GM21367 (cell line): ENCODE measurements around the gene HPSE2.
A peak's percentile ranks its signal among the peaks of the same experiment; 100 is the strongest.

Source experiments
- ATAC-seq: cut with Tn5 transposase; IDR thresholded peaks from one replicate; pipeline ENCODE4 v1.9.1; 2021; ENCODE audit not compliant: unreplicated experiment

Gene HPSE2

DNA sequence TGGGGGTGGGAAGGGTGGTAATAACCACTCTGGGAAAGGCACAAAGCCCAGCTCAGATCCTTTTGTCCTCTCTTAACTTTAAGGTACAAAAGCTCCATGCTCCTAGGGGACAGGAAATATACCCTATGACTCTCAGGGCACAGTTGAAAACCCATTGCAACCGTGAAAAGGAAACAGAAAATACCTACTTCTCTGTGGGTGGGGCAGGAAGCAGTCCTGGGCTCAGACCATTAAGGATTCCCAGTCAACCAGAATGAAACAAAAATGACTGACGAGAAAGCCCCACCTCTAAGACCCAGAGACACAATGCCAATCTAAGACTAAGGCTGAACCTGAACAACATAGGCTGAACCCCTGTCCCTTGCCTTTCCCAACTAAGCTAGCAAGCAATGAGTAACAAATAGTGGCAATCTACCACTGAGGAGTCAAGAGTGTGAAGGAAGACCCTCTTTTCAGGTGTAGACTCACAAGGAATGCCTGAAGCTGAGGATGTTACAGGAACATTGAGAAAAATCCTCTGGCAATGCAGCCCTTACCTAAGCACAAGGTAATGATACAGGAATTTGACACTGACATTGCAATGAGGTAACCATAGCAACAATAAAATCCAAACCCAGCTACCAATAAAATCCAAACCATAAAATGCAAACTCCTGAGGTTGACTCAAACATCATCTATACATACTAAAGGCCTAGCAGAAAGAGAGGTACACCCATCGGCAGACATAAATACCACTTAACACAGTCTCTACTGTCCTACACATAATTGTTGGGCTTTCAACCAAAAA lies 380.1 kb downstream of the HPSE2 start:
- peak; percentile 70 for ATAC-seq

- no peak for ATAC-seq
These were observed 383.0 kb downstream of the HPSE2 start for GRCh38 chr10:98852686-98853085.

- no peak for ATAC-seq
These were observed 387.3 kb downstream of the HPSE2 start for GRCh38 chr10:98848361-98848760.

GRCh38 chr10:98846787-98847186 lies 388.9 kb downstream of the HPSE2 start:
- ATAC-seq, result no peak

DNA sequence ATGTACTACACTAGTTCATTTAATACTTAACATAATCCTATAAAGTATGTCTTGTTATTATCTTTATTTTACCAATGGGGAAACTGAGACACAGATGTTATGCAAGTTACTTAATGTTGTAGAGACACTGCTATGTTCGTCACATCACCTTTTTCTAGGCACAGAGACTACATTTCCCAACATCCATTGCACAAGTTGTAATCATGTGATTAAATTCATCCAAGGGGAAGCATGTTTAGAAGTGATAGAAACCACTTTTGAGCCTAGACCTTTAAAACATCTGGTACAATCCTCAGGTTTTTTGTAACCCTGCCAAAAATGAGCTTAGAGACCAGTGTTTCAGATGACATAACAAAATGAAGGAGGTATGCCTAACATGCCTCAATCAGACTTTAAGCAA lies 402.1 kb downstream of the HPSE2 start:
- ATAC-seq, result no peak

DNA sequence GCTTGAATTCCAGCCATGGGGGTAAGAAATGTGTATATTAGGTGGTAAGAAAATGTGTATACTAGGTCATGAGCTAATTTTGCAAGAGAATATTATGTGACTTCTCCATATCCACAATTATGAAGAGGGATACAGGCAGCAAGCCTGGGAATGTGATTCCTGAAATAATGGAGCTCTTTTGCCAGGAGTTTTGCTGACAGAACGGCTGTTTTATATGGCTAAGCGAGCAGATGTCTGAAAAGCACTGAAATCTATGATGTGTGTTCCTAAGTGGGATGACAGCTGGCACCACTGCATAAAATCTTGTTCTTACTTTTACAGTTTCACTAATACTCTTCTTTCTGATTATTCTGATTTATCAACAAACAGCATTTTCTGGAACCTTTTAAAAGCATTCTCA lies 402.9 kb downstream of the HPSE2 start:
- no peak for ATAC-seq

DNA sequence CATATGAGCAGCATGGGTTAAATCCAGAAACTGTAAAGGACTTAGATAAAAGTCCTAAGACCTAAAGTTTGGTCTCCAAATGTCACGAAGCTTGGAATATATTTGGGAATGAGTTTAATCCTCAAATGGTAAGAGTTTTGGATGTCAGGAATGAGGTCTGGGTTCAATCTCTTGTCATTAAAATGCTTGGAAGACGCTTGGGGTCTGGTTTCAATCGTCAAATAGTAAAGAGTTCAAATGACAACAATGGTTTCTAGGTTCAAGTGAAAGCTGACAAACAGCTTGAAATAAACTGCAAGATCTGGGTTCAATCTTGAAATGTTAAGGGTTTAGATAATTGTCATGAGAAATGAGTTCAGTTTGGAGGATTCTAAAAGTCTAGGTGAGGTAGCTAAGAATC lies 403.5 kb downstream of the HPSE2 start:
- no peak for ATAC-seq

- no peak for ATAC-seq
These were observed 404.3 kb downstream of the HPSE2 start for GRCh38 chr10:98831391-98831790.

DNA sequence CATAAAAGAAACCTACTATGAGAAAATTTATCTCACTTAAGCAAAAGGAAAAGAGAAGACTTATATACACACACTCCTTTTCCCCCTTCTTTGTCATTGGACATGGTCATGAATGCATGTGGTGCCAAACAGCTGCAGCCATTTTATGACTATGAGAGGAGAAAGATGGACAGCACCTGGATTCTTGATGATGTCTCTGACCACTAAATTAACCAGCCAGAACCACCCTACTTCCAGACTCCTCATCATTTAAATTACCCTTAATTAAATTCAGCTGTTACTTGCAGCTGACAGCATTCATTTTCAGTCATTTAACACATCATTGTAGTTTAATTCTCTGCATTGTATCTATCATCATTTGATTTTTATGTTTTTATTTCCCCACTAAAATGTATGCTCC lies 409.9 kb downstream of the HPSE2 start:
- no peak for ATAC-seq

- no peak for ATAC-seq
These were observed 418.3 kb downstream of the HPSE2 start for GRCh38 chr10:98817396-98817795.

DNA sequence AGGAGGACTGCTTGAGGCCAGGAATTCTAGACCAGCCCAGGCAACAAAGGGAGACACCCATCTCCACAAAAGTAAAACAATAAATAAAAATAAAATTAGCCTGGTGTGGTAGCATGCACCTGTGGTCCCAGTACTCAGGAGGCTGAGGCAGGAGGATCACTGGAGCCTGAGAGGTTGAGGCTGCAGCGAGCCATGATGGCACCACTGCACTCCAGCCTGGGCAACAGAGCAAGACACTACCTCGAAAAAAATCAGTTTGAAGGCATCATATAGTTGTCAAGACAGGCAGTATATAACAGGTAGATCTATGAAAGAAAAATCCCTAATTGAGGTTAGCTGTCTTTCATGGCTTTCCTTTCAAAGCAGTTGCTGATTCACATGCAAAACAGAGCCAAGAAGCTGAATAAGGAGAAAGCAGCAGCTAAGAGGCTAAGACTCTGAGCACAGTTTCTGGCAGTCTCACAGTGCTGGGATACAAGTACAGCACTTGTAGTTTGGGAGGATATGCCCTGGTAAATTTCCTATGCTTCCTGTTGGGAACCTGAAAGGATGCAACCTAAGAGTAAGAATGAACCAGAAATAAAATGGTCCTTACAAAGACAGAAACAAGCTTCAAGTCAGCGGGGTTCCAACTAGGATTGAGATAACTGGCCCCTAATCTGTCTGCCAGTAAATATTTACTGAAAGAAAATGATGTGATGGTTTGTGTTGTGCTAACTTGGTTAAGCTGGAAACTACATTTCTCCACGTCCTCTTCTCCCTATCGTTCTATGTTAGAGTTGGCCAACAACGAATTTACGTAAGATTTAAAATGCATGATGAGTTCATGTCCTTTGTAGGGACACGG lies 420.4 kb downstream of the HPSE2 start:
- ATAC-seq, result no peak

DNA sequence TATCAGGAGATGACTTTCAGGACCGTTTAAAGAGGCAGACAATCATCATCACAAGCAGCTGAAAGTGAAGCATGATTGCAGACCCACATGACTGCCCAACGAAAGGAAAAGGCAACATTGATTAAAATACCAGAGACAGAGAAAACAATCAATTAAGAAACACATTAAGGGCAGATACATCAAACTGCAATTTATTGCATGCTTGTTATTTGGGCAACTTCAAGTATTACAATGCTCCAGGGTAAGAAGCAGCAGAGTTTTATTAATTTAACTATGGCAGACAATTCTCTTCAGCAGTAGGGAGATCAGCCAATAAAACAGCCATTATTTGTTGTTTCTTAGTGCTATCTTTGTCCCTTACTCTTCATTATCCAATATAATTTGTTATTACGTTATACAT lies 421.2 kb downstream of the HPSE2 start:
- no peak for ATAC-seq

- no peak for ATAC-seq
These were observed 427.3 kb downstream of the HPSE2 start for GRCh38 chr10:98808282-98808892.

DNA sequence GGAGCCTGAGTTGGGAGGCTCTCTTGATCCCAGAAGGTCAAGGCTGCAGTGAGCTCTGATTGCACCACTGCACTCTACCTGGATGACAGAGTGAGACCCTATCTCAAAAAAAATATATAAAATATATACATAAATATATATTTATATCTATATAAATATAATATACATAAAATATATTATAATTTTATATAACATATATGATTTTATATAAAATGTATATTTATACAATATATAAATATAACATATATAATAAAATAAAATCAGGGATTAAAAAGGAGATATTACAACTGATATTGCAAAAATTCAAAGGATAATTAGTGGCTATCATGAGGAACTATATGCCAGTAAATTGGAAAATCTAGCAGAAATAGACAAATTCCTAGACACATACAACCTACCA lies 435.4 kb downstream of the HPSE2 start:
- ATAC-seq, result no peak

GRCh38 chr10:98795467-98795866 lies 440.2 kb downstream of the HPSE2 start:
- no peak for ATAC-seq

GRCh38 chr10:98790817-98791216 lies 444.8 kb downstream of the HPSE2 start:
- no peak for ATAC-seq

DNA sequence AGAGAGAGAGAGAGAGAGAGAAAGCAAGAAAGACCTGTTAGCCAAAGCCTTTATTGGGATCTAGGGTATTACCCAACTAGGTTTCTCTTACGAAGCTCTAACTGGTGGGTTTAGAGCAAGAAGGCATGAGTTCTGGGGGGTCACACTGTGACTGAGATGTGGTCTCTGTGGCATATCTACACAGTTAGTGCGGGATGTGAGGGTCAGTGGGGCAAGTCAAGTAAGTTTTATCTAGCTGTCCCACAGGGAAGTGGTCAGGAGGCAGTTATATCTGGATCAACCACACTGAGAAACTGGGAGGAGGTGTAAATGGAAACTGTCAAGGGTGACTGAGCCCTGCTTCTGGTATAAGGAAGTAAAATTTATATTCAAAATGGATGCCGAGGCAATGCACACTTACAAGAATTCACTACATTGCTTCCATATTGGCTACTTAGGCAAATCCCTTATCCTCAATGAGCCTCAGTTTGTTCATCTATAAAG lies 457.3 kb downstream of the HPSE2 start:
- peak; percentile 51 for ATAC-seq

DNA sequence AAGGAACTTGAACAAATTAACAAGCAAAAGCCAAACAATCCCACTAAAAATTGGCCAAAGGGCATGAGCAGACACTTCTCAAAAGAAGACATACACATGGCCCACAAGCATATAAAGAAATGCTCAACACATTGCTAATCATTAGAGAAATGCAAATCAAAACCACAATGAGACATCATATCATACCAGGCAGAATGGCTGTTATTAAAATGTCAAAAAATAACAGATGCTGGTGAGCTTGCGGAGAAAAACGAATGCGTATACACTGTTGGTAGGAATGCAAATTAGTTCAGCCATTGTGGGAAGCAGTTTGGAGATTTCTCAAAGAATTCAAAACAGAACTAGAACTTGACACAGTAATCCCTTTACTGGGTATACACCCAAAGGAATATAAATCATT lies 477.2 kb downstream of the HPSE2 start:
- ATAC-seq, result no peak

GRCh38 chr10:98748298-98748697 lies 487.4 kb downstream of the HPSE2 start:
- ATAC-seq, result no peak

GRCh38 chr10:98745645-98746044 lies 490.0 kb downstream of the HPSE2 start:
- ATAC-seq, result no peak

- no peak for ATAC-seq
These were observed 515.1 kb downstream of the HPSE2 start for GRCh38 chr10:98720551-98720950.

GRCh38 chr10:98713586-98713985 lies 522.1 kb downstream of the HPSE2 start:
- ATAC-seq, result no peak
